Small intestine (tissue), 7 donors: ENCODE data around the gene C17orf113. TPM values are rescaled to one million over a fixed set of nuclear protein-coding genes. Genes with fewer than 3 reads are reported as not detected.

ENCODE experiments used
- DNase-seq, 2 donors: peaks; one replicate each; pipeline versions ENCODE4 v3.0.0 to v3.0.0-alpha.2; 2013
- FAIRE-seq: peaks from 2 replicates; lab custom pipeline; 2012; peaks lifted over from hg19 to GRCh38; lab: Jason Lieb, UNC
- H3K27ac ChIP-seq, 3 donors: one replicate each; pipeline ENCODE4 v1.5.1; 2013; ENCODE audit warnings: low read length in 2 of 3, mild to moderate bottlenecking in 2 of 3, control low read depth in 1 of 3, inconsistent platforms in 1 of 3, low read depth in 1 of 3, moderate library complexity in 1 of 3
- H3K27me3 ChIP-seq, 3 donors: one replicate each; pipeline ENCODE4 v1.6.1; 2013; ENCODE audit warnings: low read length in 3 of 3, inconsistent platforms in 1 of 3; ENCODE audit not compliant: control insufficient read depth in 3 of 3, insufficient read depth in 3 of 3
- H3K36me3 ChIP-seq, 3 donors: one replicate each; pipeline ENCODE4 v1.6.1; 2013; ENCODE audit warnings: low read length in 3 of 3, inconsistent platforms in 1 of 3, low read depth in 1 of 3, mild to moderate bottlenecking in 1 of 3, moderate library complexity in 1 of 3; ENCODE audit not compliant: control insufficient read depth in 3 of 3, insufficient read depth in 2 of 3
- H3K4me1 ChIP-seq, 3 donors: one replicate each; pipeline ENCODE4 v1.6.1; 2013; ENCODE audit warnings: low read length in 2 of 3, inconsistent platforms in 1 of 3, low read depth in 1 of 3, mild to moderate bottlenecking in 1 of 3, moderate library complexity in 1 of 3; ENCODE audit not compliant: control insufficient read depth in 3 of 3, insufficient read depth in 2 of 3
- H3K4me3 ChIP-seq, 3 donors: one replicate each; pipeline ENCODE4 v1.5.1; 2013; ENCODE audit warnings: low read length in 3 of 3, control low read depth in 1 of 3, inconsistent platforms in 1 of 3, low read depth in 1 of 3, mild to moderate bottlenecking in 1 of 3, moderate library complexity in 1 of 3
- H3K9me3 ChIP-seq, 2 donors: one replicate each; pipeline ENCODE4 v1.6.1; 2013; ENCODE audit warnings: low read depth in 1 of 2, low read length in 1 of 2; ENCODE audit not compliant: control insufficient read depth in 2 of 2, insufficient read depth in 1 of 2
- WGBS, 3 donors: extraction: QIAGEN DNeasy Blood & Tissue Kit; methylation state at CpG; one replicate each; pipeline ENCODE4 v1.1.7; 2013; 5-methylcytosine and 5-hydroxymethylcytosine counted together
- polyA plus RNA-seq, 4 donors: library from polyadenylated mRNA; stranded (reverse) in 3 of 4; unstranded in 1 of 4; fragments of 200-250 nt in 3 of 4; fragments of 120-200 nt in 1 of 4; gene quantifications; one replicate each; pipeline versions ENCODE4 v1.2.1 to v1.2.3, GENCODE V29; 2013
- donor health status: healthy with polysubstance abuse.
- donor health status: control.
- donor health status: control.
- donor health status: Bipolar disorder and iron deficiency.
- donor health status: healthy.

Gene C17orf113
- polyA plus RNA-seq, 4 donors = 0.22 to 3.4 (median 0.52) TPM

- H3K27me3 ChIP-seq = peaks cover 0 to 15% (median 6%) of the 10 kb centered on the region in 3 donors
Observed at GRCh38 chr17:42090964-42091790, 40.8 kb upstream of the C17orf113 start.

GRCh38 chr17:42088736-42089135, 38.3 kb upstream of the C17orf113 start:
- H3K4me1 ChIP-seq = no peaks in the 10 kb centered on the region
- H3K9me3 ChIP-seq = no peaks in the 10 kb centered on the region
- H3K27ac ChIP-seq = no peak overlapping the region
- 71 to 85% (median 85%) methylated on average over 8 of the region's 8 CpGs for WGBS, 3 donors
- FAIRE-seq (no peak), DNase-seq (no peak)
- peaks cover 0 to 8% (median 6%) of the 10 kb centered on the region in 3 donors for H3K27me3 ChIP-seq
- H3K36me3 ChIP-seq = no peaks in the 10 kb centered on the region
- H3K4me3 ChIP-seq = no peak overlapping the region

More at GRCh38 chr17:42090964-42091790, 40.8 kb upstream of the C17orf113 start:
- Histone ChIP-seq H3K4me1 (no peaks in the 10 kb centered on the region), H3K9me3 (no peaks in the 10 kb centered on the region), H3K36me3 (no peaks in the 10 kb centered on the region), H3K27ac (no peak overlapping the region), H3K4me3 (no peak overlapping the region)
- DNase-seq (no peak), FAIRE-seq (no peak)
- WGBS, 3 donors = 87 to 89% (median 88%) methylated on average over 8 of the region's 8 CpGs

- FAIRE-seq (no peak), DNase-seq (no peak)
- peaks cover 0 to 8% (median 6%) of the 10 kb centered on the region in 3 donors for H3K27me3 ChIP-seq
- H3K4me1 ChIP-seq = no peaks in the 10 kb centered on the region
- H3K36me3 ChIP-seq = no peaks in the 10 kb centered on the region
- 23 to 57% (median 36%) methylated on average over 18 to 20 of the region's 20 CpGs for WGBS, 3 donors
- no peaks in the 10 kb centered on the region for H3K9me3 ChIP-seq
- H3K27ac ChIP-seq = no peak overlapping the region
- no peak overlapping the region for H3K4me3 ChIP-seq
Observed at GRCh38 chr17:42087736-42088705, 37.6 kb upstream of the C17orf113 start.

GRCh38 chr17:42087042-42087701, 36.8 kb upstream of the C17orf113 start:
- Histone ChIP-seq H3K4me1 (no peaks in the 10 kb centered on the region), H3K4me3 (no peak overlapping the region), H3K9me3 (no peaks in the 10 kb centered on the region), H3K27me3 (peaks cover 0 to 8% (median 6%) of the 10 kb centered on the region in 3 donors), H3K27ac (no peak overlapping the region), H3K36me3 (no peaks in the 10 kb centered on the region)
- FAIRE-seq = no peak
- 70 to 74% (median 74%) methylated on average over 7 of the region's 7 CpGs for WGBS, 3 donors
- DNase-seq = no peak

- H3K27me3 ChIP-seq = peaks cover 0 to 5% (median 0%) of the 10 kb centered on the region in 3 donors
- no peak overlapping the region for H3K27ac ChIP-seq
- no peaks in the 10 kb centered on the region for H3K36me3 ChIP-seq
- FAIRE-seq (no peak), DNase-seq (no peak)
- no peaks in the 10 kb centered on the region for H3K9me3 ChIP-seq
- 31 to 76% (median 51%) methylated on average over 9 of the region's 9 CpGs for WGBS, 3 donors
- H3K4me1 ChIP-seq = no peaks in the 10 kb centered on the region
- H3K4me3 ChIP-seq = no peak overlapping the region
Observed at GRCh38 chr17:42081516-42082129, 31.2 kb upstream of the C17orf113 start.

- H3K27ac ChIP-seq = no peak overlapping the region
- H3K9me3 ChIP-seq = no peaks in the 10 kb centered on the region
- H3K4me3 ChIP-seq = no peak overlapping the region
- 64 to 73% (median 70%) methylated on average over 2 of the region's 2 CpGs for WGBS, 3 donors
- no peaks in the 10 kb centered on the region for H3K4me1 ChIP-seq
- DNase-seq = no peak
- no peaks in the 10 kb centered on the region for H3K36me3 ChIP-seq
- H3K27me3 ChIP-seq = peaks cover 0 to 9% (median 0%) of the 10 kb centered on the region in 3 donors
- no peak for FAIRE-seq
Observed at GRCh38 chr17:42079541-42079940, 29.1 kb upstream of the C17orf113 start.

GRCh38 chr17:42078396-42079043, 28.1 kb upstream of the C17orf113 start:
- Histone ChIP-seq H3K27me3 (peaks cover 0 to 11% (median 0%) of the 10 kb centered on the region in 3 donors), H3K4me1 (no peaks in the 10 kb centered on the region), H3K9me3 (no peaks in the 10 kb centered on the region), H3K4me3 (no peak overlapping the region), H3K27ac (no peak overlapping the region), H3K36me3 (no peaks in the 10 kb centered on the region)
- DNase-seq (no peak), FAIRE-seq (no peak)
- 54 to 68% (median 64%) methylated on average over 8 of the region's 8 CpGs for WGBS, 3 donors
